ENCODE results near the gene SYNJ2BP. TPM values are rescaled to one million over a fixed set of nuclear protein-coding genes. Genes with fewer than 3 reads are reported as not detected.

SYNJ2BP gene, protein sequence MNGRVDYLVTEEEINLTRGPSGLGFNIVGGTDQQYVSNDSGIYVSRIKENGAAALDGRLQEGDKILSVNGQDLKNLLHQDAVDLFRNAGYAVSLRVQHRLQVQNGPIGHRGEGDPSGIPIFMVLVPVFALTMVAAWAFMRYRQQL
- total RNA-seq: 23.8 and 24.8 TPM in 2 replicates

DNA sequence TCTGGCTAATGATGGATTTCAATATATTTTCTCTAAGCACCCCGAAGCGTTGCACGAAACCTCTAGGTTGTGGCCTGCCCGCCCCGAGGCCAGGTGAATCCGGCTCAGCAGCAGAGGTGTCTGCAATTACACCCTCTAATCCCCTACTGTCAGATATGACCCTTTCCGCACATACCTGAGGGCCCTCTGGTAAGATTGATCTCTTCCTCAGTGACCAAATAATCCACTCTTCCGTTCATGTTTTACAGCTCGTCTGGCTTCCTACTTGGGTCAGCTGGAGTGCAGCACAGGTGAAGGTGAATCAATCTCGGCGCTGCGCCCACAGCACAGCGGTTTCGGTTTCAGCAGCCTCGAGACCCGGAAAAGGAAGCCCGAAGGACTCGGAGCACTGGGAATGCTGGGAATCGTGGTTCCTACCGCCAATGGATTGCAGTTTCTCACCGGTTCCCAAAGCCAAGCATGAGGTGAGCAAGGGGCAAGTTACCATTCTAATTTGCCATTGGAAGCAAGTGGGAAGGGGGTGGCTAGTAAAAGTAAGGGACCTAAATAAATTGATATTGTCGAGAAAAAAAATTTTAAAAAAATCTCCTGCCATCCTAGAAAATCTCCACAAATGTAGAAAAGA is at the start of gene SYNJ2BP:
Gene SYNJ2BP, minus strand, starts transcription at position 366 of the 625 bp plus-strand sequence. Its CDS starts 127 bp downstream, at position 239.
- DNase-seq (ENCODE audit: low read depth): peak; percentile 43
- TF ChIP-seq, protein P1, sequence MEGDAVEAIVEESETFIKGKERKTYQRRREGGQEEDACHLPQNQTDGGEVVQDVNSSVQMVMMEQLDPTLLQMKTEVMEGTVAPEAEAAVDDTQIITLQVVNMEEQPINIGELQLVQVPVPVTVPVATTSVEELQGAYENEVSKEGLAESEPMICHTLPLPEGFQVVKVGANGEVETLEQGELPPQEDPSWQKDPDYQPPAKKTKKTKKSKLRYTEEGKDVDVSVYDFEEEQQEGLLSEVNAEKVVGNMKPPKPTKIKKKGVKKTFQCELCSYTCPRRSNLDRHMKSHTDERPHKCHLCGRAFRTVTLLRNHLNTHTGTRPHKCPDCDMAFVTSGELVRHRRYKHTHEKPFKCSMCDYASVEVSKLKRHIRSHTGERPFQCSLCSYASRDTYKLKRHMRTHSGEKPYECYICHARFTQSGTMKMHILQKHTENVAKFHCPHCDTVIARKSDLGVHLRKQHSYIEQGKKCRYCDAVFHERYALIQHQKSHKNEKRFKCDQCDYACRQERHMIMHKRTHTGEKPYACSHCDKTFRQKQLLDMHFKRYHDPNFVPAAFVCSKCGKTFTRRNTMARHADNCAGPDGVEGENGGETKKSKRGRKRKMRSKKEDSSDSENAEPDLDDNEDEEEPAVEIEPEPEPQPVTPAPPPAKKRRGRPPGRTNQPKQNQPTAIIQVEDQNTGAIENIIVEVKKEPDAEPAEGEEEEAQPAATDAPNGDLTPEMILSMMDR (IDR thresholded peaks at IDR 0.05; ENCODE audit: insufficient read depth, low read length, poor library complexity, severe bottlenecking): no peak
- peak within 1 kb of the TSS; percentile 93 for H3K4me3 ChIP-seq (ENCODE audit: low read depth, low read length)
- H3K36me3 ChIP-seq (ENCODE audit: control insufficient read depth, insufficient read depth, low read length): no peaks in the 10 kb centered on the region
- no peaks in the 10 kb centered on the region for H3K27me3 ChIP-seq (ENCODE audit: control insufficient read depth, insufficient read depth, low read length)

DNA sequence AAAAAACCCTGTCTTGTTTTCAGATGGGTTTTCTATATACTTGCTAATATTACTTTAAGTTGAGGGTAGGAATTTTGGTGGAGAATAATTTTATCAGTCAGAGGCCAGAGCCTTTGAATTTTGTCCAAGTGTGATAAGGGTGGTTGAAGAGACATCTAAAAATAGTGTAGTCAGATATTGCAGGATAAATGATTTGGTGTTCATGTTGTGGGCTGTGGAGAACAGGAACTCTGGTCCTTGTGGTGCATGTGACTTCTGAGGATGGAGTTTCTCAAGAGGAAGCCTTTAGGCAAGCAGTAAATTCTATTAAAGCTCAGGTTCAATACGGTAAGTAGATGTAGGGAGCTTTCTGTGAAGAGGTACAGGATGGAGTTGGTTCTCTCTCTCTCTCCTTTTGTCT is 37.8 kb upstream of the SYNJ2BP start:
- no peak overlapping the region for H3K4me3 ChIP-seq (ENCODE audit: low read depth, low read length)

DNA sequence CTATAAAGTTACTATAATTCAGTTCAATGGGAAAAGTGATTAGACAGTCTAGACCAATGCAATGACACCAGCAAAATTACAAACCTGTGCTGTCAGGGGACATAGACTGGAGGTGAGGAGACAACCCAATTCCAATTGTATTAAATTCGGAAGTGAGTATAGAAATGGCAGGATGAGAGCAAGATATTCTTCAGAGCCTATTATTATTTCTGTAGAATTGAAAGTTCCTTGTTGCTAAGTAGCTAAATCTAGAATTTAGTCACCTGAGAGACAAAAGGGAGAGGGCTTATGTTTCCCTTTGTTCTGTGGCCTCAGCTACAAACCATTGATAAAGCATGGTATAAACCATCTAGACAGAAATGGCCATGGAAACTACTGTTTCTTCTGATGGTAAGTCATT is 35.0 kb upstream of the SYNJ2BP start, which contains the start of gene ADAM21:
Gene ADAM21, plus strand, starts transcription at position 301 of the 400 bp plus-strand sequence. CDS start 5,326 bp downstream, outside the sequence.
- DNase-seq (ENCODE audit: low read depth): no peak
- H3K4me3 ChIP-seq (ENCODE audit: low read depth, low read length): no peak within 1 kb of the TSS
- H3K27me3 ChIP-seq (ENCODE audit: control insufficient read depth, insufficient read depth, low read length): no peaks in the 10 kb centered on the region
- H3K36me3 ChIP-seq (ENCODE audit: control insufficient read depth, insufficient read depth, low read length): no peaks in the 10 kb centered on the region
- TF ChIP-seq, protein P1 (IDR thresholded peaks at IDR 0.05; ENCODE audit: insufficient read depth, low read length, poor library complexity, severe bottlenecking): no peak

More for the DNA sequence above, 37.8 kb upstream of the SYNJ2BP start:
- TF ChIP-seq, protein P1 (IDR thresholded peaks at IDR 0.05; ENCODE audit: insufficient read depth, low read length, poor library complexity, severe bottlenecking): no peak
- Histone ChIP-seq H3K27me3 (ENCODE audit: control insufficient read depth, insufficient read depth, low read length) (no peaks in the 10 kb centered on the region), H3K36me3 (ENCODE audit: control insufficient read depth, insufficient read depth, low read length) (no peaks in the 10 kb centered on the region)
- DNase-seq (ENCODE audit: low read depth): no peak

DNA sequence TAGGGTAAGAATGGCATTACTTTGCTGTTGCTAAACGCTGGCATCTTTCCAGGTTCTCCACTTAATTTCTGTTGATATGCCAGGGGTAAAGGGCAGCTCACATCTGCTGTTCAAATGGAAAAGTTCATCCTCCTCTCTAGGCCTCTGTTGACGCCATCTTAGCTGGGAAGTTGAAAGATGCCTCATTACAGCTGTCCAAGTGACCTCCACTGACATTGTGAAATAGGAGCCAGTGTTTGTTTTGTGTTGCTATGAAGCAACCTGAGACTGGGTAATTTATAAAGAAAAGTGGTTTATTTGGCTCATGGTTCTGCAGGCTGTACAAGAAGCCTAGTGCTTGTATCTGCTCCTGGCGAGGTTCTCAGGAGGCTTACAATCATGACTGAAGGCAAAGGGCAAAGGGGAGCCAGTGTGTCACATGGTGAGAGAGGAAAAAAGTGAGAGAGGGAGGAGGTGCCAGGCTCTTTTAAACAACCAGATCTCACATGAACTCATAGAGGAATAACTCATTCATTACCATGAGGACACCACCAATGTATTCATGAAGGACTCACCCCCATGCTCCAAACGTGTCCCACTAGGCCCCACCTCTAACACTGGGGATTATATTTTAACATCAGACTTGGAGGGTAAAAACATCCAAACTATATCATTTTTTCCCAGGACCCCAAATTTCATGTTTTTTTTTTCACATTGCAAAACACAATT is 31.9 kb upstream of the SYNJ2BP start:
- TF ChIP-seq, protein P1 (IDR thresholded peaks at IDR 0.05; ENCODE audit: insufficient read depth, low read length, poor library complexity, severe bottlenecking): no peak
- no peaks in the 10 kb centered on the region for H3K27me3 ChIP-seq (ENCODE audit: control insufficient read depth, insufficient read depth, low read length)
- no peak overlapping the region for H3K4me3 ChIP-seq (ENCODE audit: low read depth, low read length)
- no peak for DNase-seq (ENCODE audit: low read depth)
- H3K36me3 ChIP-seq (ENCODE audit: control insufficient read depth, insufficient read depth, low read length): no peaks in the 10 kb centered on the region

DNA sequence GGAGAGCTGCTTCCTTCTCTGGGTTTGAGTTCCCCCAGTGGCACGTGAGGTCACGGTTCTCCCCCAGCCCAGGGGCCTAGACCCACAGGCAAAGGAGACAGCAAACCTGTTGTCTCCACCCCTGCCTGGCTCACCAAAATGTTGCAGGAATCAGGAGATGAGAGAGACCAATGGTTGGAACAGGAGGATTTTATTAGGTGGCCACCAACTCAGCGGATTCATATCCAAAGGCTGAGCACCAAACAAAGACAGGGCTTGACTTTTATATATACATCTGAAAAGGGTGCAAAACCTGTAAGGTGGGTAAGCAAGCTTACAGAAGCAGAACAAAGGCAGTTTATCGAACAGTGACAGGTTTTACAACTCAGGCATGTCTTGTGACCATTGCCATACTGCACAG is 25.9 kb upstream of the SYNJ2BP start:
- H3K27me3 ChIP-seq (ENCODE audit: control insufficient read depth, insufficient read depth, low read length): no peaks in the 10 kb centered on the region
- H3K4me3 ChIP-seq (ENCODE audit: low read depth, low read length): no peak overlapping the region
- H3K36me3 ChIP-seq (ENCODE audit: control insufficient read depth, insufficient read depth, low read length): no peaks in the 10 kb centered on the region
- no peak for DNase-seq (ENCODE audit: low read depth)
- TF ChIP-seq, protein P1 (IDR thresholded peaks at IDR 0.05; ENCODE audit: insufficient read depth, low read length, poor library complexity, severe bottlenecking): no peak

Measured in kidney epithelial cell (primary cell).